DND-41 (cell line): ENCODE results near the gene DGKZ.

Experiments
- ATAC-seq: fragments of 200-7000 bp; cut with Tn5 transposase; 3 replicates; pipeline ENCODE4 v1.9.1; 2021; ENCODE audit warnings: low read depth; ENCODE audit not compliant: insufficient read depth
- DNase-seq: peaks from one replicate; pipeline ENCODE4 v3.0.0-alpha.2; 2020
- H2AFZ ChIP-seq: 2 replicates; pipeline ENCODE4 v1.6.0; 2012; ENCODE audit warnings: low read depth, low read length
- H3K27ac ChIP-seq: 2 replicates; pipeline ENCODE4 v1.5.1; 2012; ENCODE audit warnings: low read length, inconsistent platforms
- H3K27me3 ChIP-seq: fragments of 200-600 bp; sonication (generic); 2 replicates; pipeline ENCODE4 v1.6.0; 2012; ENCODE audit warnings: low read length, mild to moderate bottlenecking, inconsistent platforms; ENCODE audit not compliant: insufficient read depth, poor library complexity
- H3K36me3 ChIP-seq: 2 replicates; pipeline ENCODE4 v1.5.1; 2012; ENCODE audit warnings: low read length, inconsistent platforms; ENCODE audit not compliant: insufficient read depth
- H3K4me1 ChIP-seq: 2 replicates; pipeline ENCODE4 v1.5.1; 2012; ENCODE audit warnings: mild to moderate bottlenecking, low read length; ENCODE audit not compliant: insufficient read depth
- H3K4me2 ChIP-seq: 2 replicates; pipeline ENCODE4 v1.6.0; 2012; ENCODE audit warnings: mild to moderate bottlenecking, moderate library complexity, low read length, inconsistent platforms; ENCODE audit not compliant: insufficient read depth
- H3K4me3 ChIP-seq, 2 experiments: fragments of 200-600 bp in 1 of 2; shearing (Covaris generic) in 1 of 2; 2 replicates each; pipeline ENCODE4 v1.5.1; 2012 to 2016; ENCODE audit warnings: inconsistent platforms in 2 of 2, low read length in 2 of 2, mild to moderate bottlenecking in 2 of 2, low read depth in 1 of 2, moderate library complexity in 1 of 2
- H3K79me2 ChIP-seq: 2 replicates; pipeline ENCODE4 v1.6.0; 2012; ENCODE audit warnings: low read length, inconsistent platforms; ENCODE audit not compliant: insufficient read depth
- H3K9ac ChIP-seq: 2 replicates; pipeline ENCODE4 v1.6.0; 2012; ENCODE audit warnings: low read depth, mild to moderate bottlenecking, inconsistent platforms, low read length, moderate library complexity
- H3K9me3 ChIP-seq: 2 replicates; pipeline ENCODE4 v1.5.1; 2012; ENCODE audit warnings: low read length, moderate library complexity, mild to moderate bottlenecking, inconsistent platforms; ENCODE audit not compliant: insufficient read depth, severe bottlenecking
- H4K20me1 ChIP-seq: 2 replicates; pipeline ENCODE4 v1.6.0; 2012; ENCODE audit warnings: low read length; ENCODE audit not compliant: insufficient read depth
- CTCF ChIP-seq: IDR thresholded peaks from 2 replicates; pipeline ENCODE4 v1.5.1; 2012; ENCODE audit warnings: borderline replicate concordance, low read length, moderate library complexity, mild to moderate bottlenecking; ENCODE audit not compliant: poor library complexity, severe bottlenecking; ENCODE audit errors: extremely low read depth
- EZH2 ChIP-seq: IDR thresholded peaks from 3 replicates; pipeline ENCODE4 v1.6.1; 2012; ENCODE audit warnings: borderline replicate concordance, low read depth, mild to moderate bottlenecking, moderate library complexity, low read length, inconsistent platforms; ENCODE audit not compliant: severe bottlenecking

The DGKZ gene

GRCh38 chr11:46385169-46386004 is 38.1 kb downstream of the DGKZ start:
- Histone ChIP-seq H3K79me2 (no peaks in the 10 kb centered on the region), H3K9me3 (no peaks in the 10 kb centered on the region), H3K27me3 (peaks cover 65% of the 10 kb centered on the region), H3K4me1 (peaks cover 19% of the 10 kb centered on the region), H3K4me2 (no peak overlapping the region), H3K9ac (no peak overlapping the region), H2AFZ (no peak overlapping the region), H4K20me1 (peaks cover 20% of the 10 kb centered on the region), H3K4me3 (no peak overlapping the region), H3K36me3 (no peaks in the 10 kb centered on the region), H3K27ac (no peak overlapping the region)
- no peak for DNase-seq
- no peak for ATAC-seq
- TF ChIP-seq CTCF (no peak), EZH2 (no peak)

- H2AFZ ChIP-seq: no peak overlapping the region
- H3K27me3 ChIP-seq: peaks cover 63% of the 10 kb centered on the region
- H3K9ac ChIP-seq: no peak overlapping the region
- H3K9me3 ChIP-seq: no peaks in the 10 kb centered on the region
- peaks cover 13% of the 10 kb centered on the region for H4K20me1 ChIP-seq
- no peak for TF ChIP-seq EZH2
- TF ChIP-seq CTCF: no peak
- H3K36me3 ChIP-seq: no peaks in the 10 kb centered on the region
- no peak overlapping the region for H3K27ac ChIP-seq
- H3K79me2 ChIP-seq: no peaks in the 10 kb centered on the region
- no peak overlapping the region for H3K4me3 ChIP-seq
- DNase-seq (no peak), ATAC-seq (no peak)
- no peak overlapping the region for H3K4me2 ChIP-seq
- peaks cover 12% of the 10 kb centered on the region for H3K4me1 ChIP-seq
Measured at GRCh38 chr11:46386005-46386578, 38.8 kb downstream of the DGKZ start.

- no peaks in the 10 kb centered on the region for H3K9me3 ChIP-seq
- H3K4me3 ChIP-seq: no peak overlapping the region
- no peaks in the 10 kb centered on the region for H3K36me3 ChIP-seq
- DNase-seq (no peak), ATAC-seq (no peak)
- H4K20me1 ChIP-seq: peaks cover 12% of the 10 kb centered on the region
- no peaks in the 10 kb centered on the region for H3K79me2 ChIP-seq
- TF ChIP-seq CTCF (no peak), EZH2 (no peak)
- H3K27me3 ChIP-seq: peaks cover 59% of the 10 kb centered on the region
- H3K4me2 ChIP-seq: no peak overlapping the region
- peaks cover 9% of the 10 kb centered on the region for H3K4me1 ChIP-seq
- H3K9ac ChIP-seq: no peak overlapping the region
- H2AFZ ChIP-seq: no peak overlapping the region
- H3K27ac ChIP-seq: no peak overlapping the region
Measured at GRCh38 chr11:46386674-46387073, 39.4 kb downstream of the DGKZ start.
